Endothelial cell of umbilical vein (primary cell): ENCODE measurements around the gene PROB1. TPM values are rescaled to one million over a fixed set of nuclear protein-coding genes. Genes with fewer than 3 reads are reported as not detected.

ENCODE experiments used
- BruUV-seq: library from RNA; stranded (reverse); fragments of 400-500 nt; replicated peaks from 2 replicates; lab custom pipeline; 2021; lab: Mats Ljungman, UMichigan
- CTCF ChIA-PET: fragments of 300-600, 350-600 bp; sonication (Branson Sonifier 250); formaldehyde crosslinking; loops from one replicate; lab custom pipeline; 2021; ENCODE audit warnings: antibody characterized with exemption, inconsistent platforms; lab: Charles Lee
- POLR2A ChIA-PET: fragments of 300-600, 350-600 bp; sonication (Branson Sonifier 250); formaldehyde crosslinking; loops from one replicate; lab custom pipeline; 2021; ENCODE audit warnings: antibody characterized with exemption, inconsistent platforms; lab: Charles Lee
- DNase-seq: peaks from one replicate; pipeline ENCODE4 v3.0.0-alpha.2; 2011; ENCODE audit warnings: low read depth, low spot score
- FAIRE-seq: peaks from 2 replicates; lab custom pipeline; 2011; peaks lifted over from hg19 to GRCh38; lab: Jason Lieb, UNC
- H2AFZ ChIP-seq: 2 replicates; pipeline ENCODE4 v1.6.0; 2012; ENCODE audit warnings: low read depth, low read length, control low read depth, inconsistent platforms
- H3K27ac ChIP-seq: 2 replicates; pipeline ENCODE4 v1.5.1; 2011; ENCODE audit warnings: low read depth, mild to moderate bottlenecking, control low read depth, low read length, moderate library complexity; ENCODE audit not compliant: insufficient read depth
- H3K27me3 ChIP-seq, 2 experiments: 2 replicates each; pipeline versions ENCODE4 v1.6.0 to v1.6.1; 2011; ENCODE audit warnings: low read length in 2 of 2, mixed read lengths in 1 of 2; ENCODE audit not compliant: control insufficient read depth in 2 of 2, insufficient read depth in 2 of 2
- H3K36me3 ChIP-seq, 2 experiments: 2 replicates in 1 of 2; 3 replicates in 1 of 2; pipeline ENCODE4 v1.5.1; 2011; ENCODE audit warnings: low read length in 2 of 2, mild to moderate bottlenecking in 1 of 2, moderate library complexity in 1 of 2; ENCODE audit not compliant: control insufficient read depth in 2 of 2, insufficient read depth in 2 of 2; ENCODE audit errors: extremely low read depth in 1 of 2
- H3K4me1 ChIP-seq: 3 replicates; pipeline ENCODE4 v1.5.1; 2011; ENCODE audit warnings: mild to moderate bottlenecking, low read length; ENCODE audit not compliant: control insufficient read depth, insufficient read depth; ENCODE audit errors: extremely low read depth
- H3K4me2 ChIP-seq: 2 replicates; pipeline ENCODE4 v1.6.1; 2011; ENCODE audit warnings: low read length, control low read depth, mixed read lengths; ENCODE audit not compliant: insufficient read depth
- H3K4me3 ChIP-seq, 3 experiments: fragments of 200-600 bp in 1 of 3; sonication (generic), shearing (Covaris generic) in 1 of 3; replicated peaks in 1 of 3; 2 replicates each; pipeline ENCODE4 v1.5.1; 2011 to 2016; ENCODE audit warnings: control low read depth in 3 of 3, low read length in 3 of 3, mild to moderate bottlenecking in 2 of 3, inconsistent platforms in 1 of 3, low read depth in 1 of 3, moderate library complexity in 1 of 3; ENCODE audit not compliant: insufficient read depth in 1 of 3
- H3K79me2 ChIP-seq: 2 replicates; pipeline ENCODE4 v1.6.0; 2012; ENCODE audit warnings: low read length, inconsistent platforms; ENCODE audit not compliant: control insufficient read depth, insufficient read depth
- H3K9ac ChIP-seq: replicated peaks from 2 replicates; pipeline ENCODE3; 2011; ENCODE audit warnings: low read length, control low read depth; ENCODE audit not compliant: insufficient read depth; ENCODE audit errors: extremely low read depth
- H3K9me1 ChIP-seq: replicated peaks from 3 replicates; pipeline ENCODE4 v1.6.0; 2011; ENCODE audit warnings: mild to moderate bottlenecking, low read length; ENCODE audit not compliant: control insufficient read depth, insufficient read depth; ENCODE audit errors: extremely low read depth
- H3K9me3 ChIP-seq: replicated peaks from 2 replicates; pipeline ENCODE4 v1.5.1; 2012; ENCODE audit warnings: low read length, inconsistent platforms; ENCODE audit not compliant: control insufficient read depth, insufficient read depth
- H4K20me1 ChIP-seq: replicated peaks from 2 replicates; pipeline ENCODE3; 2011; ENCODE audit warnings: mild to moderate bottlenecking, low read length; ENCODE audit not compliant: control insufficient read depth, insufficient read depth; ENCODE audit errors: extremely low read depth
- EZH2 ChIP-seq: IDR thresholded peaks from 2 replicates; pipeline ENCODE4 v1.6.1; 2012; ENCODE audit warnings: borderline replicate concordance, low read depth, mild to moderate bottlenecking, moderate library complexity, low read length, inconsistent platforms; ENCODE audit not compliant: severe bottlenecking
- FOS ChIP-seq: IDR thresholded peaks from 2 replicates; pipeline ENCODE4 v1.6.1; 2011; ENCODE audit warnings: mild to moderate bottlenecking, low read length, moderate library complexity, borderline replicate concordance; ENCODE audit not compliant: insufficient read depth
- GATA2 ChIP-seq: IDR thresholded peaks from 2 replicates; pipeline ENCODE4 v1.7.0; 2011; ENCODE audit warnings: low read depth, mild to moderate bottlenecking, moderate library complexity, mixed read lengths, low read length; ENCODE audit not compliant: insufficient read length, insufficient read depth
- JUN ChIP-seq: IDR thresholded peaks from 2 replicates; pipeline ENCODE4 v1.6.1; 2011; ENCODE audit warnings: borderline replicate concordance, low read depth; ENCODE audit not compliant: insufficient read length, insufficient read depth
- MYC ChIP-seq: IDR thresholded peaks from one replicate; pipeline ENCODE4 v1.6.1; 2011; ENCODE audit warnings: mild to moderate bottlenecking, low read depth, low read length
- POLR2A ChIP-seq: IDR thresholded peaks from 2 replicates; pipeline ENCODE4 v1.6.1; 2012; ENCODE audit warnings: low read depth, mild to moderate bottlenecking, control low read depth, low read length
- POLR2AphosphoS5 ChIP-seq: IDR thresholded peaks from 2 replicates; pipeline ENCODE4 v1.6.1; 2012; ENCODE audit warnings: low read depth, mild to moderate bottlenecking, control low read depth, low read length, moderate library complexity; ENCODE audit not compliant: insufficient read depth
- dilution Hi-C: fragments of 300-500 bp; cut with MboI; formaldehyde crosslinking; loops from one replicate; pipeline ENCODE4 v1.15.0; 2019; ENCODE audit warnings: low sequenced_read_pairs; ENCODE audit not compliant: extremely low pct_ligation_motif_present
- intact Hi-C: fragments of 100-400 bp; cut with micrococcal nuclease; formaldehyde crosslinking; loops from one replicate; pipeline ENCODE4 v1.10.0; 2022
- polyA plus RNA-seq, 4 experiments: library from polyadenylated mRNA; depleted of rRNA in 3 of 4; stranded (reverse) in 3 of 4; unstranded in 1 of 4; fragments of >200 nt; gene quantifications; 2 replicates each; pipeline versions ENCODE4 v1.2.1 to v1.2.3, GENCODE V29; 2011 to 2012; ENCODE audit warnings: missing spikeins in 1 of 4
- total RNA-seq: library from RNA; stranded (reverse); gene quantifications from 2 replicates; pipeline ENCODE4 v1.2.3, GENCODE V29; 2021
- TF ChIP-seq, protein P1 (sequence below), 2 donors: IDR thresholded peaks; 1 replicate in 1 of 2; 2 replicates in 1 of 2; pipeline ENCODE4 v1.5.1; 2011; ENCODE audit warnings: low read length in 2 of 2, mild to moderate bottlenecking in 2 of 2, moderate library complexity in 2 of 2, control low read depth in 1 of 2, inconsistent platforms in 1 of 2, low read depth in 1 of 2; ENCODE audit not compliant: insufficient read depth in 1 of 2; ENCODE audit errors: extremely low read depth in 1 of 2
- TF ChIP-seq, protein P2 (sequence below): IDR thresholded peaks from 2 replicates; pipeline ENCODE4 v1.6.1; 2011; ENCODE audit not compliant: insufficient read depth, insufficient read length

The PROB1 gene
- total and polyA plus RNA-seq, 2 donors (not counting 3 experiments of a cell fraction or from before 2014, with no cell fraction given): 0.47 to 1.9 TPM

DNA sequence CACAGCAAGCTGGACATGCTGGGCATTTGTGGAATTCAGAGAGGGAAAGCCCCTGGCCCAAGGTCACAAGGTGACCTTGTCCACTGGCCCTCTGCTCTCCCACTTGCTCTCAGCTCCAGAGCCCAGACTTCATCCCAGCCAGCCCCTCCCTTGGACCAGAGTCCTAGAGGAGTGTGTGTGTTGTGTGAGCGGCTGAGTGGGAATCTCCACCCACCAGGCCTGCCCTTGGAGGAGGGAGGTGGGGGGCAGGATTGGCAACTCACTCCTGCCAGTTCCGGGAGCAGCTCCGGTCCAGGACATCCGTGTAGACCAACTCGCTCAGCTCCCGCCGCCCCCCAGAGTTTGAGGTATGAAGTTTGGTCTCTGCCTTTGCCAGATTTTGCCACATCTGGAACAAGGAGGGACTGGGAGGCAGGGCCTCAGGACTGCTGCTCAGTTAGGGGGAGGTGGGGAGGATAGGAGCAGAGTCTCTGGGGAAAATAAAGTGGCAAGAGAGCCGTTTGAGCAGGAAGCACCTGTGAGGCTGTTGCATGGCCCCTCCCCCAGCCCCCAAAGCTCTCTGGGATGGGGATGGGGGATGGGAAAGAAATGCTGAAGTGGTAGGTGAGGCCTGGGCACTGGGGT lies 6.6 kb downstream of the PROB1 start:
- H3K9me3 ChIP-seq: no peaks in the 10 kb centered on the region
- H3K27me3 ChIP-seq: peaks cover 0 to under 1% of the 10 kb centered on the region in 2 experiments
- no peak overlapping the region for H3K9ac ChIP-seq
- peak overlapping the region; percentile 35 for H2AFZ ChIP-seq
- dilution Hi-C loops: no loop called here
- intact Hi-C loops: no loop called here
- peaks cover 6% of the 10 kb centered on the region for H3K4me1 ChIP-seq
- H3K4me2 ChIP-seq: no peak overlapping the region
- H4K20me1 ChIP-seq: no peaks in the 10 kb centered on the region
- ChIA-PET POLR2A (interaction anchor here (0.6 to 1.1 kb wide), 2 partner anchors 46 to 210 kb away, joined by 4 to 10 read pairs; partner anchors contain the start of gene PAIP2), CTCF (interaction anchor here (1.4 kb wide), 1 partner anchor 23 kb away, joined by 5 read pairs; no protein-coding TSS in a partner anchor)
- H3K4me3 ChIP-seq: no peak overlapping the region
- H3K36me3 ChIP-seq: no peaks in the 10 kb centered on the region
- peak; percentile 54 for DNase-seq
- TF ChIP-seq JUN: no peak
- TF ChIP-seq GATA2: no peak
- TF ChIP-seq, protein P1, sequence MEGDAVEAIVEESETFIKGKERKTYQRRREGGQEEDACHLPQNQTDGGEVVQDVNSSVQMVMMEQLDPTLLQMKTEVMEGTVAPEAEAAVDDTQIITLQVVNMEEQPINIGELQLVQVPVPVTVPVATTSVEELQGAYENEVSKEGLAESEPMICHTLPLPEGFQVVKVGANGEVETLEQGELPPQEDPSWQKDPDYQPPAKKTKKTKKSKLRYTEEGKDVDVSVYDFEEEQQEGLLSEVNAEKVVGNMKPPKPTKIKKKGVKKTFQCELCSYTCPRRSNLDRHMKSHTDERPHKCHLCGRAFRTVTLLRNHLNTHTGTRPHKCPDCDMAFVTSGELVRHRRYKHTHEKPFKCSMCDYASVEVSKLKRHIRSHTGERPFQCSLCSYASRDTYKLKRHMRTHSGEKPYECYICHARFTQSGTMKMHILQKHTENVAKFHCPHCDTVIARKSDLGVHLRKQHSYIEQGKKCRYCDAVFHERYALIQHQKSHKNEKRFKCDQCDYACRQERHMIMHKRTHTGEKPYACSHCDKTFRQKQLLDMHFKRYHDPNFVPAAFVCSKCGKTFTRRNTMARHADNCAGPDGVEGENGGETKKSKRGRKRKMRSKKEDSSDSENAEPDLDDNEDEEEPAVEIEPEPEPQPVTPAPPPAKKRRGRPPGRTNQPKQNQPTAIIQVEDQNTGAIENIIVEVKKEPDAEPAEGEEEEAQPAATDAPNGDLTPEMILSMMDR (IDR thresholded peaks at IDR 0.05; ENCODE audit: extremely low read depth in 1 of 2, insufficient read depth in 1 of 2, low read depth in 1 of 2, low read length in 2 of 2): no peak
- no peak for TF ChIP-seq POLR2A
- TF ChIP-seq FOS: no peak
- TF ChIP-seq EZH2: no peak
- TF ChIP-seq, protein P2, sequence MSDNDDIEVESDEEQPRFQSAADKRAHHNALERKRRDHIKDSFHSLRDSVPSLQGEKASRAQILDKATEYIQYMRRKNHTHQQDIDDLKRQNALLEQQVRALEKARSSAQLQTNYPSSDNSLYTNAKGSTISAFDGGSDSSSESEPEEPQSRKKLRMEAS: no peak
- TF ChIP-seq MYC: no peak
- TF ChIP-seq POLR2AphosphoS5: no peak
- FAIRE-seq: peak; percentile 62
- BruUV-seq: no TSS peak
- H3K27ac ChIP-seq: no peak overlapping the region
- H3K79me2 ChIP-seq: no peaks in the 10 kb centered on the region
- no peaks in the 10 kb centered on the region for H3K9me1 ChIP-seq
